HCT116 (cell line): ENCODE results near the gene COBLL1.

Experiments used
- EZH2 ChIP-seq: fragments of 200-600 bp; sonication (generic); IDR thresholded peaks from 2 replicates; pipeline ENCODE4 v1.6.1; 2017; ENCODE audit warnings: antibody characterized with exemption, mixed run types
- POLR2A ChIP-seq: IDR thresholded peaks from 2 replicates; pipeline ENCODE4 v1.7.0; 2011; ENCODE audit warnings: borderline replicate concordance; ENCODE audit not compliant: insufficient read depth, insufficient read length; ENCODE audit errors: extremely low read depth
- POLR2AphosphoS5 ChIP-seq: IDR thresholded peaks from 2 replicates; pipeline ENCODE4 v1.6.1; 2011; ENCODE audit warnings: mild to moderate bottlenecking, low read depth, low read length, moderate library complexity
- ZNF274 ChIP-seq: fragments of 200-500 bp; sonication (Bioruptor generic); IDR thresholded peaks from 2 replicates; pipeline ENCODE4 v1.6.1; 2014; ENCODE audit warnings: mild to moderate bottlenecking, low read depth, low read length, inconsistent platforms
- TF ChIP-seq, protein P1 (sequence below), 3 experiments: fragments of 200-600 bp in 1 of 3; sonication (generic) in 1 of 3; IDR thresholded peaks in 2 of 3; conservative IDR thresholded peaks in 1 of 3; 2 replicates each; pipeline ENCODE4 v1.5.1; 2012 to 2017; ENCODE audit warnings: low read depth in 2 of 3, low read length in 2 of 3, antibody characterized with exemption in 1 of 3, borderline replicate concordance in 1 of 3, control low read depth in 1 of 3, mild to moderate bottlenecking in 1 of 3, mixed read lengths in 1 of 3, mixed run types in 1 of 3, moderate library complexity in 1 of 3; ENCODE audit not compliant: insufficient read depth in 1 of 3
- TF ChIP-seq, protein P2 (sequence below): IDR thresholded peaks from 2 replicates; pipeline ENCODE4 v1.6.1; 2012; ENCODE audit warnings: low read depth

DNA sequence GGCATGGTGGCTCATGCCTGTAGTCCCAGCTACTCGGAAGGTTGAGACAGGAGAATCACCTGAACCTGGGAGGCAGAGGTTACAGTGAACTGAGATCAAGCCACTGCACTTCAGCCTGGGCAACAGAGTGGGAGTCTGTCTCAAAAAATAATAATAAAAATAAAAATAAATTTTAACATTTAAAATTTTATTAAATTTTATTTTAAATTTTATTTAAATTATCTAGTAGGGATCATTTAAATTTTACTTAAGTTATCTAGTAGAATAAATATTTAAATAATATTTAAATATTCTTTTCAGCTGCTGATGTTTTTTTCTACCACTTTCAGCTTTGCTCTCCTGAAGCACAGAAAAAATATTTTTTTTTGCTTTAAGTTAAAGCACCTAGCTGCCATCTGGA, 10.4 kb downstream of the COBLL1 start:
- TF ChIP-seq ZNF274, result no peak
- TF ChIP-seq, protein P1, sequence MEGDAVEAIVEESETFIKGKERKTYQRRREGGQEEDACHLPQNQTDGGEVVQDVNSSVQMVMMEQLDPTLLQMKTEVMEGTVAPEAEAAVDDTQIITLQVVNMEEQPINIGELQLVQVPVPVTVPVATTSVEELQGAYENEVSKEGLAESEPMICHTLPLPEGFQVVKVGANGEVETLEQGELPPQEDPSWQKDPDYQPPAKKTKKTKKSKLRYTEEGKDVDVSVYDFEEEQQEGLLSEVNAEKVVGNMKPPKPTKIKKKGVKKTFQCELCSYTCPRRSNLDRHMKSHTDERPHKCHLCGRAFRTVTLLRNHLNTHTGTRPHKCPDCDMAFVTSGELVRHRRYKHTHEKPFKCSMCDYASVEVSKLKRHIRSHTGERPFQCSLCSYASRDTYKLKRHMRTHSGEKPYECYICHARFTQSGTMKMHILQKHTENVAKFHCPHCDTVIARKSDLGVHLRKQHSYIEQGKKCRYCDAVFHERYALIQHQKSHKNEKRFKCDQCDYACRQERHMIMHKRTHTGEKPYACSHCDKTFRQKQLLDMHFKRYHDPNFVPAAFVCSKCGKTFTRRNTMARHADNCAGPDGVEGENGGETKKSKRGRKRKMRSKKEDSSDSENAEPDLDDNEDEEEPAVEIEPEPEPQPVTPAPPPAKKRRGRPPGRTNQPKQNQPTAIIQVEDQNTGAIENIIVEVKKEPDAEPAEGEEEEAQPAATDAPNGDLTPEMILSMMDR (IDR thresholded peaks at IDR 0.05 in 2 of 3, conservative IDR thresholded peaks at IDR 0.05 in 1 of 3; ENCODE audit: borderline replicate concordance in 1 of 3, insufficient read depth in 1 of 3, low read depth in 2 of 3, low read length in 2 of 3), result no peak
- no peak for TF ChIP-seq POLR2A
- TF ChIP-seq, protein P2, sequence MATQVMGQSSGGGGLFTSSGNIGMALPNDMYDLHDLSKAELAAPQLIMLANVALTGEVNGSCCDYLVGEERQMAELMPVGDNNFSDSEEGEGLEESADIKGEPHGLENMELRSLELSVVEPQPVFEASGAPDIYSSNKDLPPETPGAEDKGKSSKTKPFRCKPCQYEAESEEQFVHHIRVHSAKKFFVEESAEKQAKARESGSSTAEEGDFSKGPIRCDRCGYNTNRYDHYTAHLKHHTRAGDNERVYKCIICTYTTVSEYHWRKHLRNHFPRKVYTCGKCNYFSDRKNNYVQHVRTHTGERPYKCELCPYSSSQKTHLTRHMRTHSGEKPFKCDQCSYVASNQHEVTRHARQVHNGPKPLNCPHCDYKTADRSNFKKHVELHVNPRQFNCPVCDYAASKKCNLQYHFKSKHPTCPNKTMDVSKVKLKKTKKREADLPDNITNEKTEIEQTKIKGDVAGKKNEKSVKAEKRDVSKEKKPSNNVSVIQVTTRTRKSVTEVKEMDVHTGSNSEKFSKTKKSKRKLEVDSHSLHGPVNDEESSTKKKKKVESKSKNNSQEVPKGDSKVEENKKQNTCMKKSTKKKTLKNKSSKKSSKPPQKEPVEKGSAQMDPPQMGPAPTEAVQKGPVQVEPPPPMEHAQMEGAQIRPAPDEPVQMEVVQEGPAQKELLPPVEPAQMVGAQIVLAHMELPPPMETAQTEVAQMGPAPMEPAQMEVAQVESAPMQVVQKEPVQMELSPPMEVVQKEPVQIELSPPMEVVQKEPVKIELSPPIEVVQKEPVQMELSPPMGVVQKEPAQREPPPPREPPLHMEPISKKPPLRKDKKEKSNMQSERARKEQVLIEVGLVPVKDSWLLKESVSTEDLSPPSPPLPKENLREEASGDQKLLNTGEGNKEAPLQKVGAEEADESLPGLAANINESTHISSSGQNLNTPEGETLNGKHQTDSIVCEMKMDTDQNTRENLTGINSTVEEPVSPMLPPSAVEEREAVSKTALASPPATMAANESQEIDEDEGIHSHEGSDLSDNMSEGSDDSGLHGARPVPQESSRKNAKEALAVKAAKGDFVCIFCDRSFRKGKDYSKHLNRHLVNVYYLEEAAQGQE, result no peak
- TF ChIP-seq EZH2, result no peak
- TF ChIP-seq POLR2AphosphoS5, result no peak
